ENCODE measurements around the gene PTS.
"Not testable (repeated sequence)": the region's sequence is repeated elsewhere in the genome, so short reads cannot be mapped to it uniquely, and the experiment has no call there.

The PTS gene

DNA sequence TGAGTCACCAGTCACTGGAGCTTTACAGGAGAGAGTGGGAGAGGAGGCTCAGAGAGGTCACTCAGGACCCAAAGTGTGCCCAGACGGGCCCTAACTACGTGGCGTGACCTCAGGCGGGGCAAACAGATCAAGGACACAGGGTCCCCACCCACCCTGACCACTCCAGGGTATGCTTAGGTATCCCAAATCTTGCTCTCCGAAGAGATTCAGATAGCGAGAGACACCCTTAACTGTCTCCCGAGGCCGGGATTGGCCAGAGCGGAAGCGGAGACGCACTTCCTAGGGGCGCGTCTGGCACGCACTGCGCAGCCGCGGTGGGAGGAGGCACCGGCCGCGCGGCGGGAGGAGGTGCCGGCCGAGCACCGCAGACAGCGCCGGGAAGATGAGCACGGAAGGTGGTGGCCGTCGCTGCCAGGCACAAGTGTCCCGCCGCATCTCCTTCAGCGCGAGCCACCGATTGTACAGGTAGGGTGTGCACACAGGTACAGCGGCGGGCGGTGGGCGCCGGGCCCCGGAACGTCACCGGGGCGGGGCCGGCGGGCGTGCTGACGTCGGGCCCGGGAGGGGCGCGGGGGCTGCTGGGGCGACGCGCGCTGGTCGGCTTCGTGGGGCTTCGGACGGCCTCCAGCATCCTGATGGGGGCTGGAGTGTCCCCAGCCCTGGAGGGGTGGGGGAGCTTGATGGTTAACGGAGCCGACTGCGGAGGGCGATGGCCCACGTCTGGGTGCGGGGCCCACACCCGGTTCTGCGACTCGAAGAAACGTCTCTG is at the start of gene PTS:
Gene PTS (plus strand): TSS at position 367 of the 769 bp plus-strand sequence. CDS start 16 bp downstream, at position 383.
- DNase-seq (ENCODE audit: low read depth), result peak; percentile 80

DNA sequence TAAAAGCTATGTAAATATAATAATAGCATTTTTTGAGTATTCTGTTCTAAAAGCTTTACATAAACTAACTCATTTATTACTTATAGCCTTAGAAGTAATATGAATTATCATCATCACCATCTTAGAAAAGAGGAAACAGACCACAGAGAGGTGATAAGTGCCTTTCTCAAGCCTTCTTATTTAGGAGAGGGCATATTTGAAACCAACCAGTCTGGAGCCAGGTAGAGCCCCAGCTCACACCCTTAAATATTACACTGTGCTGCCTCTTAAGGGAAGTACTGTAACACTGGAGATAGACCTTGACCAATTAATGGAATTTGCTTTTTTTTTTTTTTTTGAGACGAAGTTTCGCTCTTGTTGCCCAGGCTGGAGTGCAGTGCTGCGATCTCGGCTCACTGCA is 48.6 kb upstream of the PTS start:
- no peak for DNase-seq (ENCODE audit: low read depth)

DNA sequence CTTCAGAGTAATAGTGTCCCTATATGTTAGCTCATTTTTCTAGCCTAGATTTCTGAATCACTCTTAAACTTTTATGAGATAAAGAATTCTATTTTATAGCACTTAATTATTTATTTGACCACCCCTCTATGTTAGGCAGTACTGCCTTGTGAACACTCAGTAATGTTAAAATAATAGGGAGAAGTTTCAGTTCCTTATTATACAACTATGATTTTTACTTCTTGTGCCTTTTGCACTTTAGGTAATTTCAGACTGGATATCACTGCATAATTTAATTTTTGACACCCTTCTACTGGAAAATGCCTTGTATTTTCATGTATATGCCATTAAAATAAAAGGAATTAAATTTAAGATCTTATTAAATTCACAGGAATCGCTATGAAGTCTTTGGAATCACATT is 47.8 kb upstream of the PTS start:
- DNase-seq (ENCODE audit: low read depth), result no peak

- DNase-seq (ENCODE audit: low read depth), result no peak
Measured at GRCh38 chr11:112178936-112179335, 47.3 kb upstream of the PTS start.

DNA sequence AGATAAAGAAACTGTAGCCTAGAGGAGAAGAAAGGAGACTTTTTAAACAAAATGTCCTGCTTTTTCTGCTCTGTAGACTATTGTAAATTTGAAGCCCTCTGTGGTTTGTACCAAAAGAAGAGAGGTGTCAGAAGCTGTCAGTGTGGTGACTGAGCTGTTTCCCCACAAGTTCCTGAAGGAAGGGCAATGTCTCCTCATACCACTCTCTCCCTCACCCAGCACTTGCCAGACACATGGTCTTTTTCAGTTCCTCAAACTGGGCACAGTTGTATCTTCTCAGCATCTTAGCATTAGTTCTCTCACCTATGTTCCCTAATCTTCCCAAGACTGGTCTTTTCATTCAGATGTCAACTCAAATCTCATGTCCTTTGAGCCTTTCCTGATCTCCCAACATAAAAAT is 46.6 kb upstream of the PTS start:
- DNase-seq (ENCODE audit: low read depth), result no peak

GRCh38 chr11:112182867-112183266 is 43.4 kb upstream of the PTS start:
- no peak for DNase-seq (ENCODE audit: low read depth)

DNA sequence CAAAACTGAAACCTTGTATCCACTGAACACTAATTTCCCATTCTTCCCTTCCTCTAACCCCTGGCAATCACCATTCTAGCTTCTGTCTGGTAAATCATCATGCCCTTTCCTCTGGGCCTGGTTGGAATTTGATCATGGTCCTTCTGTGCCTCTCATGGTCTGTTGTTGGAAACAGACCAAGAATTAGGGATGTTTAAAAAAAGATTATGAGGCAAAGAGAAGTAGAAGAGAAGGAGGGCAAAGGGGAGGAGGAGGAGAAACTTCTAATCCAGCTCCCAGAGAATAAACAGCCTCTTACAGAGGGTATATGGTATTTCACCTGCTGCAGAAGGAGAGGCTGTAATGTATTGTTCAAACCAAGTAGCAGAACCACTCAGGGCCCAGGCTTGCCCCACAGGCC is 40.3 kb upstream of the PTS start:
- no peak for DNase-seq (ENCODE audit: low read depth)

DNA sequence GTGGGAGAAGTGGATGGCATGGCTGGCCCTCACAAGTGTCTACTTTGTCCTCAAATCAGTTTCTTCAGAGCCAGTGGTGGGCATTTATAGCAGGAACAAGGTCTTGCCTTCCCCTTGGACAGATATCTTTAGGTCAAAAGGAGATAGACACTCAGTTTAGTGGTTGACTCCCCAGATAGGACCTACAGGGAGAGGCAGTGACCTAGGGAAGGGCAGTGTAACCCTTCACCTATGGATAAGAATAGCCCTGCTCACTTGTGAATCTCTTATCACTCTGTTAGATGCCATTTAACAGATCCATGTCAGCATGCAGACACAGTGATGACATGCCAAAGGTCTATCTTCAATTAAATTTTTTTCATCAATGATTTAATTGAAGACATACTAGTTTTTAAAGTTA is 39.9 kb upstream of the PTS start:
- no peak for DNase-seq (ENCODE audit: low read depth)

GRCh38 chr11:112195113-112195512 is 31.1 kb upstream of the PTS start:
- peak; percentile 65 for DNase-seq (ENCODE audit: low read depth)

DNA sequence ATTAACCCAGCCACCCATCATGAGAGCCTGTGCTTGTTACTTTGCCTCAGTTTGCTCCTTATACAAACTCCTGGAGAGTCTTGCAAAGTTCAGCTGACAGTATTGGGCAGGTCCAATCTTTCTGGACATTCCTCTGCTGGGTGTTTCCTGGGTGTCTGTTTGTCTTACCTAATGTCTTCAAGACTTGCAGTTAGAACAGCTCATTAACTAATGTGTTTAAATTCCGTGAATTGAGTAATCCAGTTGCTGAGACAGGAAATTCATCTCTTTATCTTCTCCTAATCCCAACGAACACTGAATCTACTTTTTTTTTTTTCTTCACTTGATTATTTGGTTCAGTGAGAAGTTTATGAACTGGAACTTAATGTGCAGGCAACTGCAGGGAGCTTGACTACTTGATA is 30.3 kb upstream of the PTS start:
- DNase-seq (ENCODE audit: low read depth), result peak; percentile 93

- DNase-seq (ENCODE audit: low read depth), result no peak
Measured at GRCh38 chr11:112196519-112197087, 29.6 kb upstream of the PTS start.

DNA sequence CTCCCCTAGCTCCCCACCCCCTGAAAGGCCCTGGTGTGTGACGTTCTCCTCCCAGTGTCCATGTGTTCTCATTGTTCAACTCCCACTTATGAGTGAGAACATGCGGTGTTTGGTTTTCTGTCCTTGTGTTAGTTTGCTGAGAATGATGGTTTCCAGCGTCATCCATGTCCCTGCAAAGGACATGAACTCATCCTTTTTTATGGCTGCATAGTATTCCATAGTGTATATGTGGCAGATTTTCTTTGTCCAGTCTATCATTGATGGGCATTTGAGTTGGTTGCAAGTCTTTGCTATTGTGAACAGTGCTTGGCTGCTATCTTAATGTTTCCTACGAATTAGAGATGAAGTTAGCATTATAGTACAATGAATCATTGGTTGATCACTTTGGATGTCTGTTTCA is 27.1 kb upstream of the PTS start:
- not testable (repeated sequence) for DNase-seq (ENCODE audit: low read depth)

GRCh38 chr11:112200252-112200651 is 26.0 kb upstream of the PTS start:
- DNase-seq (ENCODE audit: low read depth), result no peak

DNA sequence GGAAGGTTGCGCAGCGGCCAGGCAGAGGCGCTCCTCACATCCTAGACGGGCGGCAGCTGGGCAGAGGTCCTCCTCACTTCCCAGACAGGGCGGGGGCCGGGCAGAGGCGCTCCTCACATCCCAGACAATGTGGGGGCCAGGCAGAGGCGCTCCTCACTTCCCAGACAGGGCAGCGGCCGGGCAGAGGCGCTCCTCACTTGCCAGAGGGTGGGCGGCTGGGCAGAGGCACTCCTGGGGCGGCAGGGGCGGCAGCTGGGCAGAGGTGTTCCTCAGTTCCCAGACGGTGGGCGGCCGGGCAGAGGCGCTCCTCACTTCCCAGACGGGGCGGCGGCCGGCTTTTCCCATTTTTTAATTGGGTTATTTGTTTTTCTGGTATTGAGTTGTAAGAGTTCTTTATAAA is 20.2 kb upstream of the PTS start:
- DNase-seq (ENCODE audit: low read depth), result no peak

GRCh38 chr11:112210890-112211289 is 15.3 kb upstream of the PTS start:
- no peak for DNase-seq (ENCODE audit: low read depth)

GRCh38 chr11:112211536-112211935 is 14.7 kb upstream of the PTS start:
- DNase-seq (ENCODE audit: low read depth), result no peak

DNA sequence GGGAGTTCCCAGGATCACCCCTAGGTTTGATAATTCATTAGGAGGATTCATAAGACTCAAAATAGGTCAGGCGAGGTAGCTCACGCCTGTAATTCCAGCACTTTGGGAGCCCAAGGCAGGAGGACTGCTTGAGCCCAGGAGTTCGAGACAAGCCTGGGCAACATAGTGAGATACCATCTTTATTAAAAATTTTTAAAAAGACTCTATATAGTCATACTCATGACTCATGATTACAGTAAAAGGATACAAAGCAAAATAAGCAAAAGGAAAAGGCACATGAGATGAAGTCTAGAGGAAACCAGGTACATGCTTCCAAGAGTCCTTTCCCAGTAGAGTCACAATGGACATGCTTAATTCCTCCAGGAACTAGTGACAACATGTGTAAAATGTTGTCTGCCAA is 13.9 kb upstream of the PTS start:
- DNase-seq (ENCODE audit: low read depth), result no peak

DNA sequence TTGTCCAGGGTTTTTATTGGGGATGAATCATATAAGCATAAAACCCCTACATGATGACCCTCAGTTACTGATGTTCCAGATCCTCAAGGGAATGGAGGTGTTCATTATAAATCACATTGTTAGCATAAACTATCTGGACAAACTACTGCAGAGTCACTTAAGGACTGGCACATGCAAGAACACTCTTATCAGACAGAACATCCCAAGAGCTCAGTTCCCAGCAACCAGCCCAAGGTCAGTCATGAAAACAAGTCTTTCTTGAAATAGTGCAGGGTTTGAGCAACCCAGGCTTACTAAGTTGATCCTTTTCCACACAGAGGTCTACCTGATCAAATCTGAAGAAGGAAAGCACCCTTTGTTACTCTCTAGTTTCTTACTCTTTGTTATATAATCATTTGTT is 13.5 kb upstream of the PTS start:
- peak; percentile 98 for DNase-seq (ENCODE audit: low read depth)

GRCh38 chr11:112213753-112214152 is 12.5 kb upstream of the PTS start:
- peak; percentile 93 for DNase-seq (ENCODE audit: low read depth)

DNA sequence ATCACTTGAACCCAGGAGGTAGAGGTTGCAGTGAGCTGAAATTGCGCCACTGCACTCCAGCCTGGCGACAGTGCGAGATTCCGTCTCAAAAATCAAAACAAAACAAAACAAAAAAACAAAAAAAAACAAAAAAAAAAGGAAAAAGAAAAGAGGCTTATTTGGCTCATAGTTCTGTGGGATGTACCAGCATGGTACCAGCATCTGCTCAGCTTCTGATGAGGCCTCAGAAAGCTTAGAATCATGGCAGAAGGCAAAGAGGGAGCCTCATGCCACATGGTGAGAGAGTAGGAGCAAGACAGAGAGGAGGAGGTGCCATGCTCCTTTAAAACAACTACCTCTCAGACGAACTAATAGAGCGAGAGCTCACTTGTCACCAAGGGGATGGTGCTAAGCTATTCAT is 10.6 kb upstream of the PTS start:
- DNase-seq (ENCODE audit: low read depth), result no peak

GRCh38 chr11:112216561-112217105 is 9.6 kb upstream of the PTS start:
- peak; percentile 86 for DNase-seq (ENCODE audit: low read depth)

- DNase-seq (ENCODE audit: low read depth), result peak; percentile 73
Measured at GRCh38 chr11:112219476-112220232, 6.6 kb upstream of the PTS start.

DNA sequence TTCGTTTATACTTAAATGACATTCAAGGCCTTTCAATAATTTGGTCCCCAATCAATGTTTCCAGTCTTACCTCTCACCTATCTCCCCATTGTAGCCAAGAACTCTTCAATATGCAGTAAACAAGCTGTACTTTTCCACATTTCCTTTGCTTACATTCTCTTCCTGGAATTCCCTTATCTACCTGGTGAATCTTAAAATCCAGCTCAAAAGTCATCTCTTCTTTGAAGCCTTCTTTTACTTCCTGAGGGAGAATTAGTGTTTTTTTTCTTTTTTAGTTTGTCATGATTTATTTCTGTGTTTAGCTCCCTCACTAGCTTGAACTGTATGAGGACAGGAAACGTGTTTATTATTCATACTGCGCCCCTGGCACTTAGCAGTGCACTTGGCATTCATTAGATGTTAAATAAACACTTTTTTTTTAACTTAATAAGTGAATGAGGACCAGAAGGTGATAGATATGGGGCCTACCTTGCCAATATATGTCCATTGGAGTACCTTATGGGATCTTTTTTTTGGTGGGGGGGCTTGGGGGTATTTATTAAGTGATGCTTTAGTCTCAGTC is 4.9 kb upstream of the PTS start:
- DNase-seq (ENCODE audit: low read depth), result no peak

Data from amniotic epithelial cell (primary cell).